Aorta (tissue), 5 donors: Measurements from ENCODE around the gene TMA7. TPM values are rescaled to one million over a fixed set of nuclear protein-coding genes. Genes with fewer than 3 reads are reported as not detected.

Source experiments
- ATAC-seq: fragments of 200-7000 bp; cut with Tn5 transposase; one replicate; pipeline ENCODE4 v1.9.1; 2022; ENCODE audit warnings: moderate library complexity; ENCODE audit not compliant: low FRiP score
- DNase-seq, 2 donors: peaks; one replicate each; pipeline ENCODE4 v3.0.0-alpha.2; 2020
- H3K27ac ChIP-seq, 2 donors: one replicate each; pipeline ENCODE4 v1.5.1; 2013; ENCODE audit warnings: low read length in 2 of 2, mild to moderate bottlenecking in 2 of 2, moderate library complexity in 2 of 2, control low read depth in 1 of 2, inconsistent platforms in 1 of 2, low read depth in 1 of 2
- H3K27me3 ChIP-seq, 2 donors: one replicate each; pipeline ENCODE4 v1.6.1; 2013; ENCODE audit warnings: control low read depth in 1 of 2, low read length in 1 of 2, mild to moderate bottlenecking in 1 of 2, moderate library complexity in 1 of 2; ENCODE audit not compliant: insufficient read depth in 2 of 2, control insufficient read depth in 1 of 2
- H3K36me3 ChIP-seq, 2 donors: one replicate each; pipeline ENCODE4 v1.6.1; 2013; ENCODE audit warnings: control low read depth in 1 of 2, low read length in 1 of 2, mild to moderate bottlenecking in 1 of 2; ENCODE audit not compliant: insufficient read depth in 2 of 2, control insufficient read depth in 1 of 2
- H3K4me1 ChIP-seq, 2 donors: one replicate each; pipeline ENCODE4 v1.6.1; 2013; ENCODE audit warnings: low read length in 2 of 2, control low read depth in 1 of 2, mild to moderate bottlenecking in 1 of 2, moderate library complexity in 1 of 2; ENCODE audit not compliant: insufficient read depth in 2 of 2, control insufficient read depth in 1 of 2
- H3K4me3 ChIP-seq, 2 donors: one replicate each; pipeline ENCODE4 v1.5.1; 2013; ENCODE audit warnings: low read length in 2 of 2, control low read depth in 1 of 2, mild to moderate bottlenecking in 1 of 2
- H3K9me3 ChIP-seq: one replicate; pipeline ENCODE4 v1.6.1; 2013; ENCODE audit warnings: mild to moderate bottlenecking, low read length; ENCODE audit not compliant: control insufficient read depth
- whole genome bisulfite sequencing, 2 donors: extraction: QIAGEN DNeasy Blood & Tissue Kit; methylation state at CpG; one replicate each; pipeline ENCODE4 v1.1.7; 2013; 5-methylcytosine and 5-hydroxymethylcytosine counted together
- intact Hi-C, 2 donors: fragments of 100-400 bp; cut with DNase I; formaldehyde crosslinking; loops; one replicate each; pipeline versions ENCODE4 v1.14.2 to v1.15.0; 2022
- polyA plus RNA-seq, 2 donors: library from polyadenylated mRNA; stranded (reverse); fragments of 200-250 nt; gene quantifications; one replicate each; pipeline ENCODE4 v1.2.3, GENCODE V29; 2013
- total RNA-seq, 2 donors: library from RNA; stranded (reverse); fragmentation: NEBNext Ultra II Directional; extraction: Animal tissue kit (Norgen Biotek cat#: 25700); gene quantifications; one replicate each; pipeline ENCODE4 v1.2.1, GENCODE V29; 2021
- donor health status: healthy with polysubstance abuse.
- donor health status: Bipolar disorder and iron deficiency.
- donor health status: DM: no; HTN: no; CAD: no.
- donor health status: DM: no; HTN: no; CAD: no.
- donor health status: DM: yes; HTN: yes; CAD: no.

The TMA7 gene
- total and polyA plus RNA-seq, 4 donors, result 114 to 686 (median 215) TPM

DNA sequence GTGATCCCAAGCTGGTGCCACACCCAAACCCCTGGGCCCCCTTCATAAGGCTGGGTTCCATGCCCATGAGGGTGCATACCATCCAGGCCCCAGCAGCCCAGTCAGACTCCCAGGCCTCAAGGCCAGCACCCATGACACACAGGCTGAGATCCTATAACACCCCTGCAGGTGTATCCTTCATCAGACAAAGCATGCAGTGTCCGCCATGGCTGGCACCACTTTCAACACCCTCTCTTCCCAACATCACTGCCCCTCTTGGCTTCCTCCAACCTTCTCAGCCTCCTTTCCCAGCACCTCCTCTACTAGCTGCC is 3.6 kb upstream of the TMA7 start:
- H3K4me1 ChIP-seq, result no peaks in the 10 kb centered on the region
- H3K27me3 ChIP-seq, result no peaks in the 10 kb centered on the region
- ATAC-seq (no peak), DNase-seq (no peak)
- H3K36me3 ChIP-seq, result peaks cover 0 to 3% of the 10 kb centered on the region in 2 donors
- H3K9me3 ChIP-seq, result no peaks in the 10 kb centered on the region
- no peak overlapping the region for H3K27ac ChIP-seq
- no peak overlapping the region for H3K4me3 ChIP-seq
- intact Hi-C loops, result loop anchor here (1.0 to 2.0 kb wide), 3 partner anchors 35 to 164 kb away; no protein-coding TSS in a partner anchor
- WGBS, 2 donors, result 0 to 74% methylated on average over 1 of the region's 1 CpG

DNA sequence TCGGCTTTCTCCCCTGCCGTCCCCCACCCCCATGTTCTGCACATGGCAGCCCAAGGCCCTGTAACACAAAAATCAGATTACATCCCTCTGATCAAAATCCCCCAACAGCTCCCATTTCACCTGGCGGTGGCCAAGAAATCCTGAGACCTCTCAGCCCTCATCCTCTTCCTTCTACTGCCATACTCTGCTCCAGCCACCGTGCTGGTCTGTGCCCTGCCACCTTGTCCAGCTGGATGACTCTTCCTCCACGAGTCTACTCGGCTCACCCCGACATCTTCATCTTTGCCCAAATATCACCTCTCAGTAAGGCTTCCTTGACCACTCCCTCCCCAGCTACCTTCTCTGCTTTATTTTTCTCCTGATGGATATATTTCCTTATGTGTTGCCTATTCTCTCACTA is 3.2 kb upstream of the TMA7 start:
- intact Hi-C loops, result loop anchor here (1.0 to 2.0 kb wide), 3 partner anchors 36 to 164 kb away; no protein-coding TSS in a partner anchor
- H3K27ac ChIP-seq, result no peak overlapping the region
- no peak for DNase-seq
- H3K9me3 ChIP-seq, result no peaks in the 10 kb centered on the region
- no peak for ATAC-seq
- H3K4me3 ChIP-seq, result no peak overlapping the region
- H3K36me3 ChIP-seq, result peaks cover 0 to 3% of the 10 kb centered on the region in 2 donors
- no peaks in the 10 kb centered on the region for H3K27me3 ChIP-seq
- no peaks in the 10 kb centered on the region for H3K4me1 ChIP-seq
- 74 to 78% methylated on average over 7 of the region's 7 CpGs for WGBS, 2 donors

DNA sequence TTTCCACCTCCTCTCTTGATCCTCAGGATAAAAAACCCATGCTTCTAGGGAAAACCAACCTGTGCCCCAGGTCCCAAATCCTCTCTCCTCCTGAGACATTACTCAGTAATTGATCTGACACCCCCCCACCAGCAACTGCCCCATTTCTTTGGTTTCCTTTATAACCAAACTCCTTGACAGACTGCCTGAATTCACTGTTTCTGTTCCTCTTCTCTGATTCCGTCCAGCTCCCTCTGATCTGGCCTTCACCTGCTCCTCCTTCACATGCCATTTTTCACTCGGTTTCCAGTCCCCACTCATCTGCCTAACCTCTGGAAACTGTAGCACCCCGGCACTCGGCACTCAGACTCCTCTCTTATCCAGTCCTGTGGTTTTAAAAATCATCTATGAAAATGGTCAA is 2.2 kb upstream of the TMA7 start:
- Histone ChIP-seq H3K9me3 (no peaks in the 10 kb centered on the region), H3K27ac (no peak overlapping the region), H3K36me3 (peaks cover 0 to 1% of the 10 kb centered on the region in 2 donors), H3K4me1 (no peaks in the 10 kb centered on the region), H3K4me3 (no peak overlapping the region), H3K27me3 (no peaks in the 10 kb centered on the region)
- intact Hi-C loops, result loop anchor here (2.0 kb wide), 2 partner anchors 37 to 165 kb away; no protein-coding TSS in a partner anchor
- ATAC-seq (no peak), DNase-seq (no peak)
- WGBS, 2 donors, result 82 to 89% methylated on average over 4 of the region's 4 CpGs

DNA sequence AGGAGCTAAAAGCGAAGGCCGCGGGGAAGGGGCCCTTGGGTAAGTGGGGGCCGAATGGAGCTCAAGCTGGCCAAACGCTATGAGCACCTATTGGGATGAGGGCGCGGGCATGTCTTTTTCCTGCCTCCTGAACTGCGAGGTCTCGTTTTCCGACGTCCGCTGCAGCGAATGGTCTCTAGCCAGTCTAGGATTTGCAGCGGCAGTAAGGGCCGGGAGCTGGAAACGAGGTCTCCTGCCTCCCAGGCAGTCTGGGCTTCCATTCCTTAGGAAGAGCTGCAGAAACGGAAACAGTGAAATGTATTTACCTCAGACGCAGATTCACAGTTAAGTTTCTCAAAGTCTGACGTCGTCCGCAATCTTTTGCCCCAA is 517 bp downstream of the TMA7 start:
- Histone ChIP-seq H3K27me3 (no peaks in the 10 kb centered on the region), H3K27ac (peak overlapping the region in 1 of 2 donors; percentile 65), H3K4me1 (no peaks in the 10 kb centered on the region), H3K4me3 (peak overlapping the region; percentile 44 to 63), H3K36me3 (no peaks in the 10 kb centered on the region), H3K9me3 (no peaks in the 10 kb centered on the region)
- intact Hi-C loops, result no loop called here
- 1% methylated on average over 21 of the region's 21 CpGs for WGBS, 2 donors
- peak; percentile 1 for ATAC-seq
- no peak for DNase-seq

DNA sequence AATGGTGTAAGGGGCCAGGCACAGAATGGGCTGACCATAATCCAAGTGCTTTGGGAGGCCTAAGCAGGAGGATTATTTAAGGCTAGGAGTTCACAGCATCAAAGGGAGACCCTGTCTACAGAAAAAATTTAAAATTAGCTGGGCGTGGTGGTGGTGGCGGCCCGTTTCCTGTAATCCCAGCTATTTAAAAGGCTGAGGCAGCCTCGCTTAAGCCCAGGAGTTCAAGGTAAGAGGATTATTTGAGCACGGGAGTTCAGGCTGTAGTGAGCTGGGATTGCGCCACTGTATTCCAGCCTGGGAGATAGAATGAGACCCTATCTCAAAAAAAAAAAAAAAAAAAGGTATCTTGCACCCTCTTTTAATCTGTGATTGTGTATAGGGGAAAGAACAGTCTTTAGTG is 1.9 kb downstream of the TMA7 start:
- no peaks in the 10 kb centered on the region for H3K4me1 ChIP-seq
- no peaks in the 10 kb centered on the region for H3K27me3 ChIP-seq
- no peak for ATAC-seq
- H3K4me3 ChIP-seq, result no peak overlapping the region
- intact Hi-C loops, result no loop called here
- no peak for DNase-seq
- no peaks in the 10 kb centered on the region for H3K36me3 ChIP-seq
- no peaks in the 10 kb centered on the region for H3K9me3 ChIP-seq
- 83 to 87% methylated on average over 6 of the region's 6 CpGs for WGBS, 2 donors
- no peak overlapping the region for H3K27ac ChIP-seq

DNA sequence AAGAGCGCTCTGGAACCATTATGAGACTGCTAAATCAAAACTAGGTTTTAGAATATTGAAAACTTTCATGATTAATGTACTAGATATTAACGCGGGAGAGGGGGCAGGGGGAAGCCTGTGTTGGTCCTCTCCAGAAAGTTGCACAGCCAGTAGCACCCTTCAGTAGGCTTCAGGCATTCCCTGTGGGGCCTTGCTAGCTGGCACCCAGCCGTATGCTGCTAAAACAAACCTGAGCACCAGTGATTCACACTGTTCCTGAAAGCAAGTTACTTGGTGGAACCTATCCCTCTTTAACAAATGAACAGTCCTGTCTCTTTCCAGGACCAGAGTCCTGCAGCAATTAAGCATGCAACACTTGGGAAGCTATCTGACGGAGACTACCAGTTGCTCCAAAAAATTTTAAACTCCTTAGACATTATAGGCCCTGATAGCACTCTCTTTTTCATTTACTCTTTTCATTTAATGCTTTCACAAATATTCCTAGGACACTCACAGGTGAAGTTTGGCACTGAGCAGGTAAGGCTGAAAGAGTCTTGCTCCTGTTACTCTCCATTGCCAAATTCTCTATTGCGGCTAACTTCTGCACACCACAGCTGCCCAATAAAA is 5.3 kb downstream of the TMA7 start:
- H3K27ac ChIP-seq, result no peak overlapping the region
- intact Hi-C loops, result no loop called here
- 60 to 65% methylated on average over 6 of the region's 6 CpGs for WGBS, 2 donors
- H3K4me3 ChIP-seq, result no peak overlapping the region
- ATAC-seq (no peak), DNase-seq (no peak)
- no peaks in the 10 kb centered on the region for H3K36me3 ChIP-seq
- H3K27me3 ChIP-seq, result no peaks in the 10 kb centered on the region
- H3K4me1 ChIP-seq, result no peaks in the 10 kb centered on the region
- H3K9me3 ChIP-seq, result no peaks in the 10 kb centered on the region

DNA sequence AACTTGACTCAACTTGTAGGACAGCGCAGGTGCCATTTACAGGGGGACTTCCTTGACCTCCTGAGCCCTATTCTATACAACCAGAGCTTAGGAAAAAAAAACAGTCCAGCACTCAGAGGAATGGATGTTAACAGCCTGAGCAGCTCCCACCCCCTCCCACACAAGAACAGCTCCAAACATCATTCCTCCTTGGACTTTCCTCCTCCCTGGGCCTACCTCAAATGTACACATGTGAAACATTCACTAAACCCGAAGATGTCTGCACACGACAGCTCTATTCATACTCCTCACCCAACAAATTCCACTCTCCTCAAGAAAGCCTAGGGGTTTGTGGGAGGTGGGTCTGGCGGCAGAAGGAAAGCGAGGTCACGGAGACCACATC is 6.0 kb downstream of the TMA7 start:
- DNase-seq, result no peak
- Histone ChIP-seq H3K36me3 (no peaks in the 10 kb centered on the region), H3K27me3 (no peaks in the 10 kb centered on the region), H3K9me3 (no peaks in the 10 kb centered on the region), H3K4me3 (peak overlapping the region; percentile 30 to 48), H3K4me1 (no peaks in the 10 kb centered on the region), H3K27ac (peak overlapping the region in 1 of 2 donors; percentile 60)
- peak; percentile 5 for ATAC-seq
- 11 to 15% methylated on average over 6 of the region's 6 CpGs for WGBS, 2 donors
- intact Hi-C loops, result no loop called here

DNA sequence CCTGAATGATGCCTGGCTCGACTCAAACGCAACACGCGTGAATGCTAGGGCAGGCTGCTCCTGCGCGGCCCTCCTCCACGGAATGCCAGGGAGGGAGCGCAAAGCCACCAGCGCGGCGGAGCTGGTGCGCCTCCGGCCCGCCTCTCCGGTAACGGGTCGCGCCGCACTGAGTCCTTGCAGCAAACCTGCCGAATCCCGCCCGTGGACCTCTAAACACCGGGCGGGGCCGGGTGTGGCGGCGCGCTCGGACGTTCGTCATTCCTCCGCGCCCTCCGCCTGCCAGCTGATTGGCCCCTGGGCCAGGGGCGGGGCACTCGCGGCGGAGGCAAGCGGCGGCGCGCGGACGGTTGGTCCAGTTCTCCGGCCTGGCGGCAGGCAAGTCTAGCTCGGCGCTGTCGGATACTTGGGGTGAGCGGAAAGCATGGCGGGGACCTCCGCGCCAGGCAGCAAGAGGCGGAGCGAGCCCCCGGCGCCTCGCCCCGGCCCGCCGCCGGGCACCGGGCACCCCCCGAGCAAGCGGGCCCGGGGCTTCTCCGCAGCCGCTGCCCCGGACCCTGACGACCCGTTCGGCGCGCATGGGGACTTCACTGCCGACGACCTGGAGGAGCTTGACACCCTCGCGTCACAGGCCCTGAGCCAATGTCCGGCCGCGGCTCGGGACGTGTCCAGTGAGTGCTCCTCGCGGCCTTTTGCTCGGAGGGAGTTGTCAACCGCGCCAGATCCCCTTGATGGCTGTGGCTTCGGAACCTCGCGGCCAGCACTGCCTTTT is 6.6 kb downstream of the TMA7 start, which contains the start of gene ATRIP:
Gene ATRIP, plus strand, starts transcription at position 313 of the 769 bp plus-strand sequence. Its CDS starts 109 bp downstream, at position 422.
- H3K27me3 ChIP-seq, result no peaks in the 10 kb centered on the region
- H3K9me3 ChIP-seq, result no peaks in the 10 kb centered on the region
- intact Hi-C loops, result no loop called here
- peak within 1 kb of the TSS; percentile 46 to 54 for H3K4me3 ChIP-seq
- no peaks in the 10 kb centered on the region for H3K4me1 ChIP-seq
- H3K36me3 ChIP-seq, result no peaks in the 10 kb centered on the region
- ATAC-seq (peak; percentile 98), DNase-seq (peak; percentile 93 to 97)
- WGBS, 2 donors, result 0% methylated on average over 60 to 91 of the region's 91 CpGs
- peak within 1 kb of the TSS; percentile 46 to 60 for H3K27ac ChIP-seq

DNA sequence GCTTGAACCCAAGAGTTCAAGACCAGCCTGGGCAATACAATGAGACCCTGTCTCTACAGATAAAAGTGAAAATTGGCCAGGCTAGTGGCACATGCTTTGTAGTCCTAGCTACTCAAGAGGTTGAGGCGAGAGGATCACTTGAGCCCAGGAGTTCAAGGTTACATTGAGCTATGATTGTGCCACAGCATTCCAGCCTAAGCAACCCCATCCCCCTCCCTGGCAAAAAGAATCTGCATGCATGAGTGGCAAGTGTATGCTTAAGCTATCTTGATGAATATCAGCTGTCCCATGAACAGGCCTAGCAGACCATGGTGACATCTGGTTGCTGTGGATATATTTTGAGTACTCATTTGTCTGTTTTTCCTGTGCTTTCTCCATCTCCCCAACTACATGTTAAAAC is 11.2 kb downstream of the TMA7 start:
- 80 to 92% methylated on average over 1 of the region's 1 CpG for WGBS, 2 donors
- Histone ChIP-seq H3K27ac (no peak overlapping the region), H3K4me3 (no peak overlapping the region), H3K27me3 (no peaks in the 10 kb centered on the region), H3K36me3 (peaks cover 4 to 6% of the 10 kb centered on the region in 2 donors), H3K4me1 (no peaks in the 10 kb centered on the region), H3K9me3 (no peaks in the 10 kb centered on the region)
- DNase-seq, result no peak
- no peak for ATAC-seq
- intact Hi-C loops, result no loop called here
